Stimulated activated naive CD8-positive, alpha-beta T cell treated with anti-CD3 and anti-CD28 coated beads, Interleukin-15, amount 100 ng/mL, for 72 hours (primary cell): ENCODE measurements around the gene COPG1.
"Not testable (repeated sequence)": the region's sequence is repeated elsewhere in the genome, so short reads cannot be mapped to it uniquely, and the experiment has no call there.

ENCODE experiments used
- ATAC-seq: fragments of 150-1000 bp; cut with Tn5 transposase; 2 replicates; pipeline ENCODE4 v1.10.0; 2021; ENCODE audit warnings: mild to moderate bottlenecking, moderate library complexity
- DNase-seq, 2 donors: peaks; one replicate each; pipeline ENCODE4 v3.0.0; 2021 to 2022
- H3K27ac Mint-ChIP-seq, 2 donors: one replicate each; pipeline ENCODE4 v1.8.0; 2022; ENCODE audit warnings: mild to moderate bottlenecking in 2 of 2, mixed read lengths in 2 of 2, moderate library complexity in 2 of 2
- H3K27me3 Mint-ChIP-seq: one replicate; pipeline ENCODE4 v1.8.0; 2022; ENCODE audit warnings: mixed read lengths
- H3K4me1 Mint-ChIP-seq: one replicate; pipeline ENCODE4 v1.8.0; 2022; ENCODE audit warnings: mild to moderate bottlenecking, mixed read lengths
- H3K4me3 Mint-ChIP-seq, 2 donors: one replicate each; pipeline ENCODE4 v1.8.0; 2022; ENCODE audit warnings: mild to moderate bottlenecking in 2 of 2, mixed read lengths in 2 of 2, moderate library complexity in 1 of 2
- H3K9me3 Mint-ChIP-seq, 2 donors: one replicate each; pipeline ENCODE4 v1.8.0; 2022; ENCODE audit warnings: mixed read lengths in 2 of 2

Gene COPG1

GRCh38 chr3:129260606-129261005, 11.2 kb downstream of the COPG1 start:
- ATAC-seq, result no peak
- Mint-ChIP-seq H3K4me1 (peaks cover 2% of the 10 kb centered on the region), H3K27ac (no peak overlapping the region), H3K4me3 (no peak overlapping the region), H3K27me3 (no peaks in the 10 kb centered on the region), H3K9me3 (no peaks in the 10 kb centered on the region)
- DNase-seq, result no peak

GRCh38 chr3:129261894-129262293, 12.5 kb downstream of the COPG1 start:
- ATAC-seq (no peak), DNase-seq (no peak)
- H3K4me1 Mint-ChIP-seq, result no peaks in the 10 kb centered on the region
- no peak overlapping the region for H3K27ac Mint-ChIP-seq
- H3K27me3 Mint-ChIP-seq, result no peaks in the 10 kb centered on the region
- no peak overlapping the region for H3K4me3 Mint-ChIP-seq
- no peaks in the 10 kb centered on the region for H3K9me3 Mint-ChIP-seq

- ATAC-seq, result no peak
- H3K9me3 Mint-ChIP-seq, result no peaks in the 10 kb centered on the region
- peak overlapping the region; percentile 22 to 75 for H3K27ac Mint-ChIP-seq
These were observed 13.9 kb downstream of the COPG1 start for GRCh38 chr3:129263161-129263910.

GRCh38 chr3:129264994-129265393, 15.6 kb downstream of the COPG1 start:
- H3K9me3 Mint-ChIP-seq, H3K4me1 Mint-ChIP-seq, ATAC-seq, H3K27ac Mint-ChIP-seq, H3K4me3 Mint-ChIP-seq, H3K27me3 Mint-ChIP-seq, DNase-seq: not testable (repeated sequence)

More at GRCh38 chr3:129263161-129263910, 13.9 kb downstream of the COPG1 start:
- Mint-ChIP-seq H3K27me3 (no peaks in the 10 kb centered on the region), H3K4me3 (no peak overlapping the region), H3K4me1 (no peaks in the 10 kb centered on the region)
- no peak for DNase-seq

GRCh38 chr3:129266651-129267050, 17.2 kb downstream of the COPG1 start:
- Mint-ChIP-seq H3K27ac (peak overlapping the region in 1 of 2 donors; percentile 75), H3K4me3 (no peak overlapping the region), H3K4me1 (no peaks in the 10 kb centered on the region), H3K27me3 (no peaks in the 10 kb centered on the region), H3K9me3 (no peaks in the 10 kb centered on the region)
- ATAC-seq (no peak), DNase-seq (no peak)

GRCh38 chr3:129268396-129268795, 19.0 kb downstream of the COPG1 start:
- no peak for ATAC-seq
- peak overlapping the region in 1 of 2 donors; percentile 44 for H3K27ac Mint-ChIP-seq

GRCh38 chr3:129271674-129272073, 22.3 kb downstream of the COPG1 start:
- H3K27ac Mint-ChIP-seq, result peak overlapping the region; percentile 23 to 27
- peaks cover 13% of the 10 kb centered on the region for H3K4me1 Mint-ChIP-seq
- no peak overlapping the region for H3K4me3 Mint-ChIP-seq
- DNase-seq (no peak), ATAC-seq (no peak)
- H3K27me3 Mint-ChIP-seq, result no peaks in the 10 kb centered on the region
- H3K9me3 Mint-ChIP-seq, result no peaks in the 10 kb centered on the region

More at GRCh38 chr3:129268396-129268795, 19.0 kb downstream of the COPG1 start:
- H3K4me3 Mint-ChIP-seq, result no peak overlapping the region
- H3K4me1 Mint-ChIP-seq, result no peaks in the 10 kb centered on the region
- no peaks in the 10 kb centered on the region for H3K9me3 Mint-ChIP-seq
- no peak for DNase-seq
- H3K27me3 Mint-ChIP-seq, result no peaks in the 10 kb centered on the region

GRCh38 chr3:129276385-129276784, 27.0 kb downstream of the COPG1 start:
- DNase-seq, result peak; percentile 53 to 72
- no peaks in the 10 kb centered on the region for H3K27me3 Mint-ChIP-seq
- no peaks in the 10 kb centered on the region for H3K9me3 Mint-ChIP-seq
- H3K4me3 Mint-ChIP-seq, result no peak overlapping the region
- H3K4me1 Mint-ChIP-seq, result peaks cover 51% of the 10 kb centered on the region
- ATAC-seq, result peak; percentile 70
- H3K27ac Mint-ChIP-seq, result no peak overlapping the region

- Mint-ChIP-seq H3K4me1 (peaks cover 66% of the 10 kb centered on the region), H3K4me3 (peak overlapping the region; percentile 87 to 92)
- DNase-seq, result no peak
These were observed 28.4 kb downstream of the COPG1 start for GRCh38 chr3:129277829-129278271.

GRCh38 chr3:129278439-129278965, 29.1 kb downstream of the COPG1 start, which contains the start of gene HMCES:
TSS of gene HMCES (plus strand) at chr3:129278870. CDS start at chr3:129279733, 863 bp downstream.
- H3K4me1 Mint-ChIP-seq, result peaks cover 72% of the 10 kb centered on the region
- H3K4me3 Mint-ChIP-seq, result peak within 1 kb of the TSS; percentile 87 to 92
- H3K9me3 Mint-ChIP-seq, result no peaks in the 10 kb centered on the region
- DNase-seq (peak; percentile 89), ATAC-seq (peak; percentile 85)
- H3K27ac Mint-ChIP-seq, result peak within 1 kb of the TSS; percentile 96 to 98
- H3K27me3 Mint-ChIP-seq, result no peaks in the 10 kb centered on the region

More at GRCh38 chr3:129277829-129278271, 28.4 kb downstream of the COPG1 start:
- no peaks in the 10 kb centered on the region for H3K27me3 Mint-ChIP-seq
- no peak for ATAC-seq
- no peaks in the 10 kb centered on the region for H3K9me3 Mint-ChIP-seq
- peak overlapping the region; percentile 72 to 98 for H3K27ac Mint-ChIP-seq

- H3K4me1 Mint-ChIP-seq, result peaks cover 80% of the 10 kb centered on the region
- peak overlapping the region; percentile 96 to 98 for H3K27ac Mint-ChIP-seq
- DNase-seq, result peak; percentile 68 to 70
- ATAC-seq, result peak; percentile 47
- H3K27me3 Mint-ChIP-seq, result no peaks in the 10 kb centered on the region
- H3K9me3 Mint-ChIP-seq, result no peaks in the 10 kb centered on the region
- peak overlapping the region; percentile 87 to 92 for H3K4me3 Mint-ChIP-seq
These were observed 29.8 kb downstream of the COPG1 start for GRCh38 chr3:129278966-129279906.

- no peak for DNase-seq
- Mint-ChIP-seq H3K9me3 (no peaks in the 10 kb centered on the region), H3K27me3 (no peaks in the 10 kb centered on the region), H3K4me1 (peaks cover 84% of the 10 kb centered on the region), H3K27ac (peak overlapping the region; percentile 57 to 82), H3K4me3 (peak overlapping the region; percentile 85 to 89)
- ATAC-seq, result no peak
These were observed 30.8 kb downstream of the COPG1 start for GRCh38 chr3:129280183-129280582.

- Mint-ChIP-seq H3K27ac (peak overlapping the region; percentile 78 to 93), H3K27me3 (no peaks in the 10 kb centered on the region), H3K4me3 (peak overlapping the region; percentile 61 to 75), H3K4me1 (peaks cover 76% of the 10 kb centered on the region), H3K9me3 (no peaks in the 10 kb centered on the region)
- DNase-seq (no peak), ATAC-seq (no peak)
These were observed 32.3 kb downstream of the COPG1 start for GRCh38 chr3:129281726-129282125.

- Mint-ChIP-seq H3K27ac (peak overlapping the region; percentile 16 to 67), H3K9me3 (no peaks in the 10 kb centered on the region), H3K4me1 (peaks cover 67% of the 10 kb centered on the region), H3K4me3 (peak overlapping the region; percentile 25 to 36), H3K27me3 (no peaks in the 10 kb centered on the region)
- ATAC-seq (peak; percentile 75), DNase-seq (peak; percentile 31 to 44)
These were observed 33.4 kb downstream of the COPG1 start for GRCh38 chr3:129282727-129283327.

GRCh38 chr3:129286081-129286480, 36.7 kb downstream of the COPG1 start:
- no peak overlapping the region for H3K4me3 Mint-ChIP-seq
- DNase-seq, result no peak
- no peaks in the 10 kb centered on the region for H3K27me3 Mint-ChIP-seq
- no peak for ATAC-seq
- H3K9me3 Mint-ChIP-seq, result no peaks in the 10 kb centered on the region
- peaks cover 44% of the 10 kb centered on the region for H3K4me1 Mint-ChIP-seq
- H3K27ac Mint-ChIP-seq, result no peak overlapping the region
